ENCODE data around the gene GPR37. TPM values are rescaled to one million over a fixed set of nuclear protein-coding genes. Genes with fewer than 3 reads are reported as not detected.

GPR37 gene
- total RNA-seq, 1 experiment from 2014 or later = 7.5 TPM

- CTCF ChIA-PET = no interaction called here
- H3K27ac Mint-ChIP-seq (ENCODE audit: unreplicated experiment) = no peak overlapping the region
- H3K4me1 Mint-ChIP-seq (ENCODE audit: low read depth, unreplicated experiment) = no peaks in the 10 kb centered on the region
- DNase-seq = no peak
- H3K27me3 Mint-ChIP-seq (ENCODE audit: unreplicated experiment) = no peaks in the 10 kb centered on the region
- H3K4me3 Mint-ChIP-seq (ENCODE audit: low read depth, unreplicated experiment) = no peak overlapping the region
- H3K9me3 Mint-ChIP-seq (ENCODE audit: low read depth, unreplicated experiment) = no peaks in the 10 kb centered on the region
- intact Hi-C loops (cut with micrococcal nuclease; ENCODE audit: unreplicated experiment) = no loop called here
- no peak for TF ChIP-seq CTCF (IDR thresholded peaks at IDR 0.05; ENCODE audit: unreplicated experiment)
- no TSS peak for BruUV-seq (replicated peaks)
- no peaks in the 10 kb centered on the region for H3K36me3 Mint-ChIP-seq (ENCODE audit: insufficient read depth, unreplicated experiment)
Measured at GRCh38 chr7:124780056-124780455, 14.5 kb upstream of the GPR37 start.

- no peaks in the 10 kb centered on the region for H3K27me3 Mint-ChIP-seq (ENCODE audit: unreplicated experiment)
- BruUV-seq (replicated peaks) = no TSS peak
- no peak overlapping the region for H3K27ac Mint-ChIP-seq (ENCODE audit: unreplicated experiment)
- no peaks in the 10 kb centered on the region for H3K36me3 Mint-ChIP-seq (ENCODE audit: insufficient read depth, unreplicated experiment)
- CTCF ChIA-PET = interaction anchor here (1.3 kb wide), 1 partner anchor 14 kb away, joined by 13 read pairs; the partner anchor contains the start of gene GPR37
- no peaks in the 10 kb centered on the region for H3K9me3 Mint-ChIP-seq (ENCODE audit: low read depth, unreplicated experiment)
- no peak overlapping the region for H3K4me3 Mint-ChIP-seq (ENCODE audit: low read depth, unreplicated experiment)
- TF ChIP-seq CTCF (IDR thresholded peaks at IDR 0.05; ENCODE audit: unreplicated experiment) = no peak
- intact Hi-C loops (cut with micrococcal nuclease; ENCODE audit: unreplicated experiment) = no loop called here
- H3K4me1 Mint-ChIP-seq (ENCODE audit: low read depth, unreplicated experiment) = no peaks in the 10 kb centered on the region
- DNase-seq = no peak
Measured at GRCh38 chr7:124779620-124780019, 14.0 kb upstream of the GPR37 start.

DNA sequence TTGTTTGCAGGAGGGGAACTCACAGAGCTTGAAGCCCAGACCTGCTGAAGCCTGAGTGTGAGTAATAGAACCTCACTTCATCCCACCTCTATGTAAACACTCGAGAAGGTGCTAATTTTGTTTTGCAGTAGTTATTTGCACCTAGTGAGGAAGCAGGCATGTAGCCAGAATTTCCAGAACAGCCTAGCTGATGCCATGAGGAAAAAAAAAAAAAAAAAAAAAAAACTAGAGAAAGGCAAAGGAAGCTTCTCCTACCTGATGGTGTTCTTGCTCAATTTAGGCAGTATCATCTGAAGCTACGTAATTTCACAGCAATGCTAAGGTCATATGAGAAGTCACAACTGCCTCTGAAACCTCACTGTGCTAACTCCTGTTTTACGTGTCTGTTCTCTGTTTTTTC lies 13.6 kb upstream of the GPR37 start:
- Mint-ChIP-seq H3K4me3 (ENCODE audit: low read depth, unreplicated experiment) (no peak overlapping the region), H3K27me3 (ENCODE audit: unreplicated experiment) (no peaks in the 10 kb centered on the region), H3K4me1 (ENCODE audit: low read depth, unreplicated experiment) (no peaks in the 10 kb centered on the region), H3K27ac (ENCODE audit: unreplicated experiment) (no peak overlapping the region), H3K36me3 (ENCODE audit: insufficient read depth, unreplicated experiment) (no peaks in the 10 kb centered on the region), H3K9me3 (ENCODE audit: low read depth, unreplicated experiment) (no peaks in the 10 kb centered on the region)
- no peak for DNase-seq
- intact Hi-C loops (cut with micrococcal nuclease; ENCODE audit: unreplicated experiment) = no loop called here
- BruUV-seq (replicated peaks) = no TSS peak
- CTCF ChIA-PET = interaction anchor here (1.3 kb wide), 1 partner anchor 13 kb away, joined by 13 read pairs; the partner anchor contains the start of gene GPR37
- no peak for TF ChIP-seq CTCF (IDR thresholded peaks at IDR 0.05; ENCODE audit: unreplicated experiment)

GRCh38 chr7:124777268-124777667 lies 11.7 kb upstream of the GPR37 start:
- TF ChIP-seq CTCF (IDR thresholded peaks at IDR 0.05; ENCODE audit: unreplicated experiment) = no peak
- CTCF ChIA-PET = no interaction called here
- Mint-ChIP-seq H3K9me3 (ENCODE audit: low read depth, unreplicated experiment) (no peaks in the 10 kb centered on the region), H3K36me3 (ENCODE audit: insufficient read depth, unreplicated experiment) (no peaks in the 10 kb centered on the region), H3K27ac (ENCODE audit: unreplicated experiment) (no peak overlapping the region), H3K4me3 (ENCODE audit: low read depth, unreplicated experiment) (no peak overlapping the region), H3K4me1 (ENCODE audit: low read depth, unreplicated experiment) (no peaks in the 10 kb centered on the region), H3K27me3 (ENCODE audit: unreplicated experiment) (no peaks in the 10 kb centered on the region)
- no TSS peak for BruUV-seq (replicated peaks)
- intact Hi-C loops (cut with micrococcal nuclease; ENCODE audit: unreplicated experiment) = no loop called here
- no peak for DNase-seq
